Trophoblast cell (in vitro differentiated cells and primary cell): ENCODE data around the gene FXYD6.

Experiments used
- DNase-seq, 2 donors: peaks; one replicate each; pipeline ENCODE4 v3.0.0-alpha.2; 2016
- H2AFZ ChIP-seq: 2 replicates; pipeline ENCODE4 v1.6.1; 2013; ENCODE audit warnings: low read length, moderate library complexity, mild to moderate bottlenecking; ENCODE audit not compliant: insufficient read depth, poor library complexity
- H2AK5ac ChIP-seq: 2 replicates; pipeline ENCODE4 v1.6.1; 2013; ENCODE audit warnings: mild to moderate bottlenecking, low read length
- H2BK120ac ChIP-seq: 2 replicates; pipeline ENCODE4 v1.6.1; 2013; ENCODE audit warnings: low read length, mild to moderate bottlenecking, moderate library complexity; ENCODE audit not compliant: insufficient read depth, poor library complexity
- H2BK12ac ChIP-seq: 2 replicates; pipeline ENCODE4 v1.6.1; 2013; ENCODE audit warnings: mild to moderate bottlenecking, low read length, moderate library complexity
- H2BK5ac ChIP-seq: 2 replicates; pipeline ENCODE4 v1.6.1; 2013; ENCODE audit warnings: low read length, low read depth, moderate library complexity, mild to moderate bottlenecking; ENCODE audit not compliant: poor library complexity
- H3K14ac ChIP-seq: 2 replicates; pipeline ENCODE4 v1.6.1; 2013; ENCODE audit warnings: mild to moderate bottlenecking, low read length
- H3K18ac ChIP-seq: 2 replicates; pipeline ENCODE4 v1.6.1; 2013; ENCODE audit warnings: mild to moderate bottlenecking, low read length
- H3K23ac ChIP-seq: 2 replicates; pipeline ENCODE4 v1.6.1; 2013; ENCODE audit warnings: low read length
- H3K27ac ChIP-seq: 2 replicates; pipeline ENCODE4 v1.5.1; 2013; ENCODE audit warnings: low read depth, mild to moderate bottlenecking, inconsistent platforms, low read length, moderate library complexity
- H3K27me3 ChIP-seq: 2 replicates; pipeline ENCODE4 v1.6.1; 2013; ENCODE audit warnings: inconsistent platforms, mild to moderate bottlenecking, low read length, moderate library complexity; ENCODE audit not compliant: insufficient read depth
- H3K36me3 ChIP-seq, 2 experiments: 1 replicate in 1 of 2; 2 replicates in 1 of 2; pipeline ENCODE4 v1.6.1; 2013; ENCODE audit warnings: low read length in 2 of 2, mild to moderate bottlenecking in 2 of 2, moderate library complexity in 1 of 2; ENCODE audit not compliant: insufficient read depth in 2 of 2, control insufficient read depth in 1 of 2
- H3K4ac ChIP-seq: 2 replicates; pipeline ENCODE4 v1.6.1; 2013; ENCODE audit warnings: low read depth, mild to moderate bottlenecking, low read length, moderate library complexity
- H3K4me1 ChIP-seq, 2 experiments: 1 replicate in 1 of 2; 2 replicates in 1 of 2; pipeline ENCODE4 v1.6.1; 2013; ENCODE audit warnings: low read length in 2 of 2, mild to moderate bottlenecking in 2 of 2, moderate library complexity in 1 of 2; ENCODE audit not compliant: insufficient read depth in 2 of 2, control insufficient read depth in 1 of 2
- H3K4me2 ChIP-seq: 2 replicates; pipeline ENCODE4 v1.6.1; 2013; ENCODE audit warnings: inconsistent platforms, mild to moderate bottlenecking, low read length, moderate library complexity
- H3K4me3 ChIP-seq: 2 replicates; pipeline ENCODE4 v1.5.1; 2013; ENCODE audit warnings: mild to moderate bottlenecking, low read depth, low read length, inconsistent platforms
- H3K79me1 ChIP-seq: one replicate; pipeline ENCODE4 v1.6.1; 2013; ENCODE audit warnings: low read length
- H3K79me2 ChIP-seq: 2 replicates; pipeline ENCODE4 v1.6.1; 2013; ENCODE audit warnings: low read length, mild to moderate bottlenecking; ENCODE audit not compliant: control insufficient read depth, insufficient read depth, poor library complexity
- H3K9ac ChIP-seq: 2 replicates; pipeline ENCODE4 v1.6.1; 2013; ENCODE audit warnings: mild to moderate bottlenecking, low read length
- H3K9me3 ChIP-seq: 2 replicates; pipeline ENCODE4 v1.6.1; 2013; ENCODE audit warnings: low read depth, mild to moderate bottlenecking, control low read depth, inconsistent platforms, low read length; ENCODE audit not compliant: insufficient read depth
- H4K12ac ChIP-seq: 2 replicates; pipeline ENCODE4 v1.6.1; 2013; ENCODE audit warnings: low read depth, mild to moderate bottlenecking, low read length, moderate library complexity
- H4K8ac ChIP-seq: 2 replicates; pipeline ENCODE4 v1.6.1; 2013; ENCODE audit warnings: low read depth, mild to moderate bottlenecking, low read length, moderate library complexity
- H4K91ac ChIP-seq: one replicate; pipeline ENCODE4 v1.6.1; 2013; ENCODE audit warnings: low read depth, mild to moderate bottlenecking, low read length, moderate library complexity
- WGBS: extraction: QIAGEN DNeasy Blood & Tissue Kit; methylation state at CpG from one replicate; pipeline ENCODE4 v1.1.7; 2013; ENCODE audit warnings: missing lambda C conversion rate; ENCODE audit not compliant: insufficient read length, insufficient coverage; ENCODE audit errors: extremely low coverage; 5-methylcytosine and 5-hydroxymethylcytosine counted together

The FXYD6 gene

DNA sequence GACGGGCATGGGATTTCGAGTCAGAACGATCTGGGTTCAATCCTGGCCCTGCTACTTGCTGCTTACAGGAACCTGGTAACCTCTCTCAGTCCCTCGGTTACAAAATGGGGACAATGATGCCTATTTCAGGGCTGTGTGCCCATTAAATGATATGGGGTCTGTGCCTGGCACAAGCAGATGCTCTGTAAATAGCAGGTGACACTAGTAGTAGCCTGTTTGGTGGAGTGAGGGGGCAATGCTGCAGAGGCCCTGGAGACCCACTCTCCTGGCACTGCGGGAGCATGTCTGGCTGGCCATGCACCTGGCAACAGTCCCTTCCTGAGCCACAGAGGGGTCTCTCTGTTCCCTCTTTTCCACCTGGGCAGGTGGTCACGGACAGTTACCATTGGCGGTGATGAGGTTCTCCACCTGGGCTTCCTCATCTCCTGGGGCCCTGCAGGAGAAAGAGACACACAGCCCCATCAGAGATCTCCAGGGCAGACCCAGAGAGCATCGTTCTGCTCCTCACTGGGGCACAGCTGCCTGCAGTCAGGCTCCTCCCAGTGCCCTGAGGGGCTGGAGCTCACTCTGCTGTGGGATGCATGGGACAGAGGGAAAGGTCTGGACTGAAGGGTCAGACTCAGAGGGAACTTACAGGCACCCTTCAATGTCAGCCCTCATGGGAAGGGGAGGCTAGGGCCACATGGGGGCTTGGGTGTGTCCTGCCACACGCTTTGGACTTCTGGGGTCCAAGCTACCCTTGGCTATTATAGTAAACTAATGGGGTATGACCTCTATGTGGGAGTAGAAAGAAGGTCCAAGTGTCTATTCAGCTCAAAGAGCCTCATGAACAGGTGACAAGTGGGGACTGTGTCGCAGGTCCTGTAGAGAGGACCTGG lies 36.3 kb downstream of the FXYD6 start:
- Histone ChIP-seq H2AFZ (no peak overlapping the region), H3K18ac (no peak overlapping the region), H3K14ac (no peak overlapping the region), H3K4me1 (no peaks in the 10 kb centered on the region), H3K4ac (no peak overlapping the region), H3K23ac (no peak overlapping the region), H3K9ac (no peak overlapping the region), H3K36me3 (no peaks in the 10 kb centered on the region), H2AK5ac (no peak overlapping the region), H4K12ac (no peak overlapping the region), H2BK12ac (no peak overlapping the region), H3K79me1 (no peaks in the 10 kb centered on the region), H3K27me3 (no peaks in the 10 kb centered on the region), H3K27ac (no peak overlapping the region), H4K8ac (no peak overlapping the region), H3K79me2 (no peaks in the 10 kb centered on the region), H2BK120ac (no peak overlapping the region), H3K9me3 (no peaks in the 10 kb centered on the region), H4K91ac (no peak overlapping the region), H3K4me2 (no peak overlapping the region), H2BK5ac (no peak overlapping the region), H3K4me3 (no peak overlapping the region)
- DNase-seq: no peak
- WGBS: no CpG with 5 or more reads among the region's 10 CpGs

DNA sequence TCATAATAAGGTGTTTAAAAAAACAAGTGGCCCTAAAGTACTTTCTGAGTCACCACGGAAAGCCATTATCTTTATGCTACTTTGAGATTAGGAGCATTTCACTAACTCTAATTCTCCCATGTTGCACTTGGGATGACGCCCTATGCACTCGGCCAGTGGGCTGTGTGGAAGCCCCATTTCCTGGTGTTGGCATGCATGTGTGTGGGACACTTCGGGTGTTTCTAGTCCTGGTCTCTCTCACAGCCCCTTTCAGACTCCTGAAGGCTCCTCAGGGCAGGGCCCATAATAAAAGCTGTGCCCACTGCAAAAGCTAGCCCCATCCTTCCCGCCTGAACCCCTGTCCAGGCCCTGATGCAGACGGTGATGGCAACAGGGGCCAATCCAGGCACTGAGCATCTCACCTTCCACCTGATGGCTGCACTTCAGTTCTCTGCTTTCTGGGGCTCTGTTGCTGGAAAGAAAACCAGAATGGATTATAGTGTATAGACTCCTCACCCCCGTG lies 37.0 kb downstream of the FXYD6 start:
- Histone ChIP-seq H2AK5ac (no peak overlapping the region), H3K14ac (no peak overlapping the region), H2BK5ac (no peak overlapping the region), H3K4me2 (no peak overlapping the region), H3K4me3 (no peak overlapping the region), H3K9ac (no peak overlapping the region), H3K27me3 (no peaks in the 10 kb centered on the region), H3K4me1 (no peaks in the 10 kb centered on the region), H4K91ac (no peak overlapping the region), H4K8ac (no peak overlapping the region), H2BK120ac (no peak overlapping the region), H2BK12ac (no peak overlapping the region), H3K18ac (no peak overlapping the region), H3K79me1 (no peaks in the 10 kb centered on the region), H3K23ac (no peak overlapping the region), H2AFZ (no peak overlapping the region), H3K4ac (no peak overlapping the region), H3K79me2 (no peaks in the 10 kb centered on the region), H3K36me3 (no peaks in the 10 kb centered on the region), H3K27ac (no peak overlapping the region), H4K12ac (no peak overlapping the region), H3K9me3 (no peaks in the 10 kb centered on the region)
- no peak for DNase-seq
- WGBS: no CpG with 5 or more reads among the region's 7 CpGs

DNA sequence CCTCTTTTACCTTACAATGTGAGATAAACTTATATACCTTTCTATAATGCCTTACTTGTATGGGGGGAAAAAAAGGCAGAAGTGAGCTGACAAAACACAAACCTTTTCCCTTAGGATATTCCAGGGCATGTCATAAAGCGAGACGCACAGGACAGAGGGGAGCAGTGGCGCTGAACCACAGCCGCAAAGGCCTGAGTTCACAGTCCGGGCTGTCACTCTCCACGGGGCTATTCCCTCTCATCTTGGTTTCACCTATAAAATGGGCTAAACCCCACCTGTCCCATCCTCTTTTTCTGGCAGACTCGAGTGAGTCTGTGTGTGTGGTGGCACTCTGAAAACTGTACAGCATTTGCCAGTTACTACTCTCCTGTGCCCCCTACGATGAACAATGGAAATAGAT lies 37.6 kb downstream of the FXYD6 start:
- no peak overlapping the region for H4K12ac ChIP-seq
- no peak overlapping the region for H4K91ac ChIP-seq
- no peak overlapping the region for H3K23ac ChIP-seq
- H3K18ac ChIP-seq: no peak overlapping the region
- no peak overlapping the region for H3K4me3 ChIP-seq
- no peak overlapping the region for H3K4me2 ChIP-seq
- no peak overlapping the region for H4K8ac ChIP-seq
- H3K36me3 ChIP-seq: no peaks in the 10 kb centered on the region
- H3K9ac ChIP-seq: no peak overlapping the region
- no peaks in the 10 kb centered on the region for H3K27me3 ChIP-seq
- no peak overlapping the region for H3K4ac ChIP-seq
- no peaks in the 10 kb centered on the region for H3K79me1 ChIP-seq
- no CpG with 5 or more reads among the region's 8 CpGs for WGBS
- H3K9me3 ChIP-seq: no peaks in the 10 kb centered on the region
- H2AFZ ChIP-seq: no peak overlapping the region
- no peak overlapping the region for H2BK5ac ChIP-seq
- H2BK120ac ChIP-seq: no peak overlapping the region
- no peaks in the 10 kb centered on the region for H3K4me1 ChIP-seq
- H3K27ac ChIP-seq: no peak overlapping the region
- no peak overlapping the region for H2AK5ac ChIP-seq
- no peak for DNase-seq
- H2BK12ac ChIP-seq: no peak overlapping the region
- no peaks in the 10 kb centered on the region for H3K79me2 ChIP-seq
- H3K14ac ChIP-seq: no peak overlapping the region

DNA sequence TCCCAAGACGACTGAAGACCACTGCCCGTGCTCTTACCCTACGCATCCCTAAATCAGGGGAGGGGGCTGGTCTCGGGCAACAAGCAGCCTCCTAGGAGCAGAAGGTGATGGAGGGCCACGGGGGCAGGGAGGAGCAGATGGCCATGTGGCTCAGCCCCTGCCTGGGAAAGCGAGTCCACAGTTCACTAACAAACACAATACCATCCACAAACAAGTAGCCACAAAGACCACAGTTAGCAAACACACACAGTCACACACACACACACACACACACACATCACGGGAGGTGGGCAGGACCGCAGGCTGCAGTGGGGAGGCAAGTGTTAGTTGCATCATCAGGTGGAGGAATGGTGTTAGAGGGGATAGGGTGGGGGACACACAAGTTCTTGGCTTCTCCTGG lies 38.7 kb downstream of the FXYD6 start:
- Histone ChIP-seq H3K9ac (no peak overlapping the region), H3K9me3 (no peaks in the 10 kb centered on the region), H4K8ac (no peak overlapping the region), H3K4ac (no peak overlapping the region), H2BK12ac (no peak overlapping the region), H3K79me1 (no peaks in the 10 kb centered on the region), H4K12ac (no peak overlapping the region), H3K4me1 (peaks cover 2 to 5% of the 10 kb centered on the region in 2 experiments), H3K79me2 (no peaks in the 10 kb centered on the region), H2BK5ac (no peak overlapping the region), H3K23ac (no peak overlapping the region), H2BK120ac (no peak overlapping the region), H3K14ac (no peak overlapping the region), H3K36me3 (no peaks in the 10 kb centered on the region), H3K18ac (no peak overlapping the region), H3K27me3 (no peaks in the 10 kb centered on the region), H2AK5ac (no peak overlapping the region), H3K27ac (no peak overlapping the region), H3K4me3 (no peak overlapping the region), H4K91ac (no peak overlapping the region), H2AFZ (no peak overlapping the region), H3K4me2 (no peak overlapping the region)
- WGBS: no CpG with 5 or more reads among the region's 8 CpGs
- no peak for DNase-seq
